Activated CD4-positive, alpha-beta T cell treated with anti-CD3 and anti-CD28 coated beads for 24 hours (primary cell): ENCODE measurements around the gene SMIM41.
A peak's percentile ranks its signal among the peaks of the same experiment; 100 is the strongest.

Source experiments
- DNase-seq, 2 donors: peaks; one replicate each; pipeline ENCODE4 v3.0.0-alpha.2; 2020; ENCODE audit warnings: low read depth in 2 of 2

SMIM41 gene

DNA sequence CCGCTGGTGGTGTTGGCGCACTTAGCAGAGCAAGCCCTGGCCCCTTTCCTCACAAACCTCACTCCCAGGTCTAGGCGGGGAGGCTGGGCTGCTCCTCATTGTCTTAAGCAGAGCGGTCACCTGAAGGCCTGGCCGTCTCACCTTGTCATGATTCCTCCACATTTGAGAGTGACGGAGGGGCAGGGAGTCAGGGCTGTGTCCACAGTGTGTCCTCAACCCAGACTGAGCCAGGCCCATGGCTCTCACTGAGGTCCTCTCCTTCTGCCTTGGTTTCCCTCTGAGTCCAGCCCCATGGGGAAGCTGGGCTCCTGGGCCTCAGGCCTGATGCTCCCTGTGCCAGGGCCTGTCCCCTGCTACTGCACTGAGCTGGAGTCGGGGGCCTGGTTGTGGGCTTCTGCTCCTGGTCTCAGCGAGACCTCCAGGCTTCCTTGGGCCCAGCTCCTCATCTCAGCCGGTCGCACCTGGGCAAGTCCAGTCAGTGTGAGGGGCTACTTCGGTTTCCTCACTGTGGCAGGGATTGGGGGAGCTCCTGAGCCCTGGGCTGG lies 67.4 kb downstream of the SMIM41 start:
- no peak for DNase-seq

- no peak for DNase-seq
These were observed 68.0 kb downstream of the SMIM41 start for GRCh38 chr12:52147367-52147963.

GRCh38 chr12:52147964-52148463 lies 68.5 kb downstream of the SMIM41 start:
- DNase-seq = no peak

GRCh38 chr12:52148464-52149181 lies 69.1 kb downstream of the SMIM41 start:
- DNase-seq = no peak

GRCh38 chr12:52149182-52149641 lies 69.7 kb downstream of the SMIM41 start:
- DNase-seq = no peak

- DNase-seq = no peak
These were observed 70.2 kb downstream of the SMIM41 start for GRCh38 chr12:52149651-52150241.

- no peak for DNase-seq
These were observed 71.8 kb downstream of the SMIM41 start for GRCh38 chr12:52151153-52151836.

GRCh38 chr12:52151837-52152783 lies 72.6 kb downstream of the SMIM41 start:
- peak; percentile 51 to 52 for DNase-seq

DNA sequence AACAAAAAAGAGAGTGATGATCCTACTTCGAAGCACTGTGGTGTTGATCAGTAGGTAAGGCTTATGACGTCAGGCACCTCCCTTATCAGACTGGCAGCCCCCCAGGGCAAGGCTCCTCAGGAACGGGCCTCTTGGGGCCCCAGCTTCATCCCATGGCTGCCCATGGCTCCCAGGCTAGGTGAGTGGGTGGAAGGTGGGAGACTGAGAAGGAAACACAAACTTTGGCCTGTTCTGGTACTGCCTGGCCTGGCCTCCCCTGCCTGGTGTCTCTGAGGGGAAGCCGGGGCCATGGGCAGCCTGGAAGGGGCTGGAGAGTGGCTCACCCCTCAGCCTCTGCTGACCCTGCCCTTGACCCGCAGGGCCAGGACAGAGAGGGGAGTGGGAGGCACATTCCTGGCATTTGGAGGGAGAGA lies 73.4 kb downstream of the SMIM41 start:
- no peak for DNase-seq

GRCh38 chr12:52155048-52155868 lies 75.8 kb downstream of the SMIM41 start:
- no peak for DNase-seq

DNA sequence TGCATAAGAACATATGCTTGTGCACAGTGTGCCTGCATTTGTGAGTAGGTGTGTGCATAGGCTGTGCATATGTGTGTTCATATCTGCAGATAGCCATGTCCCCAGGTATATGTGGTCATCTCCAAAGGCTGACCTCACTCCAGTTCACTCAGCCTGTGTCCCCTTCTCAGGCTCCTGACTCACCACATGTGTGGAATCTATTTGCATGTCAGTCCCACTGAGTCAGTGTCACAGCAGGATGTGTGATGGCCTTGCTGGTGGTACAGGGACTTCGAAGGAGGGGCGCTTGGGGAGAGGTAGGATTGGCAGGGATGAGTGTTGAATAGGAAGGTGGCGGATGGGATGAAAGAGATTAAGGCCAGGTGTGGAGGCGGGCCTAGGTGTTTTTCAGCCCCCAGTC lies 76.8 kb downstream of the SMIM41 start:
- DNase-seq = no peak

GRCh38 chr12:52156757-52157565 lies 77.5 kb downstream of the SMIM41 start:
- DNase-seq = peak; percentile 60 to 67

DNA sequence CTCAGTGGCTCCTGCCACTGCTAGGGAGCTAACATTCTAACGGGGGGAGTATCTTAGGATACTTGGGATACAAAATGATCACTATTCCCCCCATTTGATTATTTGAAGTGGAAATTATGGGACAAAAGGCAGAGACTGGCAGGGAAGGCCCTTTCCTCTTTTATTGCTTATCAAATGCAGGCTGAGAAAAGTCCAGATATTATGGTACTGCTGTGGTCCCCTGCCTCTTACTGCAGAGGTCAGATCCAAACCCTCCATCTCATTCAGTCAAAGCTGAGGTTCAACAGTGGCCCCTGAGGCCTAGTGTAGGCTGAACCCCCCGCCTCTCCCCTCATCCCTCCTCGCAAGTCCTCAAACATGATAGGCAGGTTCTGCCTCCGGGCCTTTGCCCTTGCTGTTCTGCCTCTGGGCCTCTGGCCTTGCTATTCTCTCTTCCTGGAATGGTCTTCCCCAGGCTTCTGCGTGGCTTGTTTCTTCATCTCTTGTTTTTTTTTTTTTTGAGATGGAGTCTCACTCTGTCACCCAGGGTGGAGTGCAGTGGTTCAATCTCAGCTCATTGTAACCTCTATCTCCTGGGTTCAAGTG lies 78.2 kb downstream of the SMIM41 start:
- DNase-seq = no peak
